Uterus (tissue), 4 donors: ENCODE measurements around the gene WDR76. TPM values are rescaled to one million over a fixed set of nuclear protein-coding genes. Genes with fewer than 3 reads are reported as not detected.

Experiments
- DNase-seq, 2 donors: peaks; one replicate each; pipeline ENCODE4 v3.0.0-alpha.2; 2019 to 2020
- H3K27ac ChIP-seq, 2 donors: fragments of 200-600 bp; sonication (generic); 1 replicate in 1 of 2; 2 replicates in 1 of 2; pipeline ENCODE4 v1.5.1; 2016 to 2018
- H3K27me3 ChIP-seq, 2 donors: fragments of 200-600 bp; sonication (generic); one replicate each; pipeline ENCODE4 v1.5.1; 2018 to 2019; ENCODE audit warnings: control low read depth in 1 of 2
- H3K36me3 ChIP-seq, 2 donors: fragments of 200-600 bp; sonication (generic); one replicate each; pipeline ENCODE4 v1.5.1; 2019; ENCODE audit warnings: control low read depth in 1 of 2
- H3K4me1 ChIP-seq, 2 donors: fragments of 200-600 bp; sonication (generic); one replicate each; pipeline ENCODE4 v1.5.1; 2018 to 2019; ENCODE audit warnings: control low read depth in 1 of 2
- H3K4me3 ChIP-seq, 2 donors: fragments of 200-600 bp; sonication (generic); 1 replicate in 1 of 2; 2 replicates in 1 of 2; pipeline ENCODE4 v1.5.1; 2018 to 2019; ENCODE audit warnings: mild to moderate bottlenecking in 1 of 2
- H3K9me3 ChIP-seq, 2 donors: fragments of 200-600 bp; sonication (generic); one replicate each; pipeline ENCODE4 v1.5.1; 2019; ENCODE audit warnings: control low read depth in 1 of 2
- CTCF ChIP-seq, 4 experiments: fragments of 200-600 bp in 2 of 4; fragments of 450-650 bp in 2 of 4; sonication (generic) in 2 of 4; IDR thresholded peaks; one replicate each; pipeline ENCODE4 v1.5.1; 2016 to 2019; ENCODE audit warnings: antibody characterized with exemption in 4 of 4, mild to moderate bottlenecking in 2 of 4, moderate library complexity in 1 of 4
- POLR2A ChIP-seq, 2 donors: fragments of 450-650 bp; IDR thresholded peaks; one replicate each; pipeline ENCODE4 v1.6.1; 2016; ENCODE audit warnings: antibody characterized with exemption in 2 of 2, mild to moderate bottlenecking in 1 of 2, moderate library complexity in 1 of 2
- intact Hi-C: fragments of 100-400 bp; cut with DNase I; formaldehyde crosslinking; loops from one replicate; pipeline ENCODE4 v1.15.1; 2023; ENCODE audit warnings: low total_unique reads
- microRNA counts, 2 donors: library from miRNA; unstranded; fragments of <30 nt; microRNA quantifications; one replicate each; lab custom pipeline; 2016 to 2017
- microRNA-seq: library from miRNA; unstranded; fragments of <30 nt; microRNA quantifications from one replicate; pipeline ENCODE4, GENCODE V29; 2016; ENCODE audit warnings: borderline microRNAs expressed, borderline replicate concordance
- small RNA-seq: library from RNA; depleted of rRNA; stranded (forward); fragments of <200 nt; gene quantifications from one replicate; pipeline ENCODE3, GENCODE V24; 2016
- total RNA-seq, 4 donors: library from RNA; depleted of rRNA in 3 of 4; stranded (reverse); fragments of >200 nt in 3 of 4; gene quantifications; one replicate each; pipeline versions ENCODE4 v1.1.0 to v1.2.4, GENCODE V29; 2014 to 2023
- donor health status: DM: yes; HTN: yes; CAD: no.

WDR76 gene
- total RNA-seq, 4 donors from 2014 or later: 0.59 to 114 (median 13.0) TPM

GRCh38 chr15:43915631-43916325, 89.0 kb downstream of the WDR76 start:
- no peak for TF ChIP-seq POLR2A (IDR thresholded peaks at IDR 0.05)
- no peak for TF ChIP-seq CTCF (IDR thresholded peaks at IDR 0.05)

GRCh38 chr15:43916326-43916660, 89.5 kb downstream of the WDR76 start:
- Histone ChIP-seq H3K36me3 (no peaks in the 10 kb centered on the region), H3K27me3 (no peaks in the 10 kb centered on the region), H3K4me3 (no peak overlapping the region), H3K27ac (no peak overlapping the region), H3K9me3 (no peaks in the 10 kb centered on the region), H3K4me1 (no peaks in the 10 kb centered on the region)
- DNase-seq: no peak
- intact Hi-C loops: no loop called here
- TF ChIP-seq POLR2A (IDR thresholded peaks at IDR 0.05) (no peak), CTCF (IDR thresholded peaks at IDR 0.05) (no peak)

More at GRCh38 chr15:43915631-43916325, 89.0 kb downstream of the WDR76 start:
- no peaks in the 10 kb centered on the region for H3K36me3 ChIP-seq
- intact Hi-C loops: no loop called here
- H3K4me3 ChIP-seq: no peak overlapping the region
- H3K4me1 ChIP-seq: no peaks in the 10 kb centered on the region
- H3K9me3 ChIP-seq: no peaks in the 10 kb centered on the region
- no peaks in the 10 kb centered on the region for H3K27me3 ChIP-seq
- no peak overlapping the region for H3K27ac ChIP-seq
- DNase-seq: peak in 1 of 2 donors; percentile 13

MicroRNAs within 50 kb of the gene (microRNA counts, 767-probe panel; counts per million panel counts)
- 0 counts per million in 2 donors for microRNA hsa-miR-1282 (lab: Ali Mortazavi, UCI)

Small RNA genes within 50 kb of the gene (microRNA-seq; reads per million reads assigned to microRNA genes)
- gene MIR1282: not detected

Small RNA genes within 50 kb of the gene (small RNA-seq; reads per million reads assigned to genes)
- gene MIR1282 (not detected), gene RF00019 (not detected)

Other genes starting within 250 kb of the WDR76 start
- gene PPIP5K1, start 236.8 kb upstream of the WDR76 start, total RNA-seq: 10 to 100 TPM in 3 of 4 donors, 1 to 10 TPM in 1; 7.1 to 74.8 (median 42.6) TPM
- under 1 TPM in 2 of 4 donors, not detected in 2; 0.29 to 0.90 TPM for gene CKMT1B, start 233.0 kb upstream of the WDR76 start, total RNA-seq
- gene STRC, start 208.2 kb upstream of the WDR76 start, total RNA-seq: 1 to 10 TPM in 1 of 4 donors, under 1 TPM in 2, not detected in 1; under 0.01 to 2.3 (median 0.88) TPM
- 10 to 100 TPM in 1 of 4 donors, 1 to 10 TPM in 2, under 1 TPM in 1; 0.51 to 18.9 (median 3.3) TPM for gene CATSPER2, start 178.2 kb upstream of the WDR76 start, total RNA-seq
- gene CKMT1A, start 133.1 kb upstream of the WDR76 start, total RNA-seq: not detected
- gene PDIA3, start 80.6 kb upstream of the WDR76 start, total RNA-seq: 100 to 1,000 TPM in 3 of 4 donors, 10 to 100 TPM in 1; 82.6 to 264 (median 188) TPM
- gene ELL3, start 50.0 kb upstream of the WDR76 start, total RNA-seq: 1 to 10 TPM in 2 of 4 donors, under 1 TPM in 1, not detected in 1; 0.59 to 9.6 (median 9.6) TPM
- gene SERF2, start 34.7 kb upstream of the WDR76 start, total RNA-seq: 100 to 1,000 TPM; 131 to 715 (median 367) TPM
- under 1 TPM in 2 of 4 donors, not detected in 2; 0.28 to 0.49 TPM for gene SERINC4, start 26.8 kb upstream of the WDR76 start, total RNA-seq
- 10 to 100 TPM in 3 of 4 donors, 1 to 10 TPM in 1; 4.8 to 42.3 (median 14.1) TPM for gene HYPK, start 26.4 kb upstream of the WDR76 start, total RNA-seq
- 10 to 100 TPM in 3 of 4 donors, 1 to 10 TPM in 1; 9.5 to 26.3 (median 15.1) TPM for gene MFAP1, start 2.3 kb upstream of the WDR76 start, total RNA-seq